Dendritic cell treated with granulocyte-macrophage colony-stimulating factor and Interleukin-4, amounts not matched to agents 40 ng/mL and 50 ng/mL, for 4 days (primary cell): Measurements from ENCODE around the gene FLT1.
A peak's percentile ranks its signal among the peaks of the same experiment; 100 is the strongest.

Source experiments
- H3K27ac Mint-ChIP-seq: one replicate; pipeline ENCODE4 v1.8.0; 2022; ENCODE audit warnings: mild to moderate bottlenecking, mixed read lengths
- H3K27me3 Mint-ChIP-seq: one replicate; pipeline ENCODE4 v1.8.0; 2022; ENCODE audit warnings: mild to moderate bottlenecking, mixed read lengths
- H3K36me3 Mint-ChIP-seq: one replicate; pipeline ENCODE4 v1.8.0; 2022; ENCODE audit warnings: low read depth, mixed read lengths
- H3K4me1 Mint-ChIP-seq: one replicate; pipeline ENCODE4 v1.8.0; 2022; ENCODE audit warnings: low read depth, mixed read lengths
- H3K4me3 Mint-ChIP-seq: one replicate; pipeline ENCODE4 v1.8.0; 2022; ENCODE audit warnings: mild to moderate bottlenecking, moderate library complexity, mixed read lengths
- H3K9me3 Mint-ChIP-seq: one replicate; pipeline ENCODE4 v1.8.0; 2022; ENCODE audit warnings: mixed read lengths
- intact Hi-C: fragments of 100-400 bp; cut with micrococcal nuclease; formaldehyde crosslinking; loops from one replicate; pipeline ENCODE4 v1.15.0; 2022

FLT1 gene

DNA sequence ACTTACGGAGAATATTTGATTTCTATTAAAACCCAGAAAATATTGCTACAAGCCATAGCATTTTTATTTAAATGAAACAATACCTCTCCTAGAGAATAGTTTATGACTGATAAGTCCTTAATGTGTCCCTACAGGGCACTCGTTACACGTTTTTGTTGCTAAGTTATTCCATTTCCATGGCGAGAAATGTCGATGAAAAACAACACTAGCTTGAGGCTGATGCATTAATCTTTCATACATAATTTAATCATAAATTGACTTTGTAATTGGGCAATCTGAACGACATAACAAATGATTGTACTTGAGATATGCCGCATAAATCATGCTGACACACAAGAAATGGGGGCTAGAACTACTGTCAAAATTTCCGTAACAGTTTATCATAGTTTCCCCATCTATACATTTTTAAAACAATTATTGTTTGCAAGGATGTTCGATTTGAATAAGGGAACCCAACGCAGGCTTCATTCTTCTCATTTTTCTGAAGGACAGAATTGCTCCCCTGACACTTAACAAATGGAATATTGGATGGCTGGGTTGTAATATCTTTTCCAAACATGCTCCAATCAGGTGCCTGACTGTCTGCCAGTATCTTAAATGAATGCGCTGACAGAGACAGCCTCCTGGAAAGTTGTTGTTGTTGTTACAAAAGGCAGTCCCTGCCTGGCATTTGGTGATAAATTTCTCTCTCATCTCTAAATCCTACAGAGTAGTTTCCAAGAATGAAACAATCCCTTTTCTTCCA is 61.9 kb downstream of the FLT1 start:
- H3K4me3 Mint-ChIP-seq = no peak overlapping the region

DNA sequence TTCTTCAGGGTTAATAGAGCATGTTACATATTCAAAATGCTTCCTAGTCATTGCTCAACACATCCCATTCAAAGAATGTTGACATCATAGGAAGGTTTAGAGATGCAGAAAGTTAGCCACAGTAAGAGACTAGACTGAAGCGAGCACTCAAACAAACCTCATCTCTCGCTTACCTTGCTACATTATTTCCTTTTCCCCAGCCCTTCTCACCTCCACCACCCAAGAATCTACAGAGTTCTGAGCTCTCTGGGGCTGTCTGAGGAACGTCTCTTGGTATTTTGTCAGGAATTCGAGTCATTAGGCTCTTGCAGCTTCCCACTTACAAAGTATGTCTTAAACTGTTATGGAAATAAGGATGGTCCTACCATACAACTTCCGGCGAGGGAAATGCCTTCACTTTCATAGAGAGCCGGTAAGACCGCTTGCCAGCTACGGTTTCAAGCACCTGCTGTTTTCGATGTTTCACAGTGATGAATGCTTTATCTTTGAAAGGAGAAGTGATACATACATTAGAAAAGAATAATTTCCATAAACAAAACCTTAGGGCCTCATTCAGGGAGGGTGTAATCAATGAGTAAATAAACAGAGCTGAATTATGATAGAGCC is 65.1 kb downstream of the FLT1 start:
- H3K36me3 Mint-ChIP-seq = peaks cover 22% of the 10 kb centered on the region
- no peak overlapping the region for H3K4me3 Mint-ChIP-seq
- H3K27ac Mint-ChIP-seq = no peak overlapping the region
- H3K27me3 Mint-ChIP-seq = peaks cover 27% of the 10 kb centered on the region
- H3K4me1 Mint-ChIP-seq = peaks cover 13% of the 10 kb centered on the region
- intact Hi-C loops = no loop called here
- no peaks in the 10 kb centered on the region for H3K9me3 Mint-ChIP-seq

More for the DNA sequence above, 61.9 kb downstream of the FLT1 start:
- Mint-ChIP-seq H3K27me3 (peaks cover 31% of the 10 kb centered on the region), H3K9me3 (no peaks in the 10 kb centered on the region), H3K4me1 (peaks cover 6% of the 10 kb centered on the region), H3K36me3 (peaks cover 7% of the 10 kb centered on the region), H3K27ac (no peak overlapping the region)
- intact Hi-C loops = no loop called here

DNA sequence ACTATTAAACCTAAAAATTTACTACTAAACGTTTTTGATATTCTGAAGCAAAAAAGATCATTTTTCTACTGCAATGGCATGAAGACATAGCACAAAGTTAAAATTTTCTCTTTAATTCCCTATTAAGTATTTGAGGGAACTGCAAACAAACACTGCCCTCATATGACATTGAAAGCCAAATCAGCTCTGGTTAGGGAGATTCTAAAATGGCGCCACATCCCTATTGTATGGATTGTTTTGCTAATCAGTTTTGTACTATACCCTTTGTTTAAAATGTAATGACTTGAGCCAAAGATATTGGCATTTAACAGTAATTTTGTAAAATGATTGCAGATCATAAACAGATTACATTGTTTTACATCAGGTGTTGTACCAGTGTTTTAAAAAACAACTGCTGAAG is 65.8 kb downstream of the FLT1 start:
- H3K27me3 Mint-ChIP-seq = peaks cover 22% of the 10 kb centered on the region
- no peak overlapping the region for H3K4me3 Mint-ChIP-seq
- H3K36me3 Mint-ChIP-seq = peaks cover 22% of the 10 kb centered on the region
- peaks cover 13% of the 10 kb centered on the region for H3K4me1 Mint-ChIP-seq
- no peaks in the 10 kb centered on the region for H3K9me3 Mint-ChIP-seq
- H3K27ac Mint-ChIP-seq = no peak overlapping the region
- intact Hi-C loops = no loop called here

DNA sequence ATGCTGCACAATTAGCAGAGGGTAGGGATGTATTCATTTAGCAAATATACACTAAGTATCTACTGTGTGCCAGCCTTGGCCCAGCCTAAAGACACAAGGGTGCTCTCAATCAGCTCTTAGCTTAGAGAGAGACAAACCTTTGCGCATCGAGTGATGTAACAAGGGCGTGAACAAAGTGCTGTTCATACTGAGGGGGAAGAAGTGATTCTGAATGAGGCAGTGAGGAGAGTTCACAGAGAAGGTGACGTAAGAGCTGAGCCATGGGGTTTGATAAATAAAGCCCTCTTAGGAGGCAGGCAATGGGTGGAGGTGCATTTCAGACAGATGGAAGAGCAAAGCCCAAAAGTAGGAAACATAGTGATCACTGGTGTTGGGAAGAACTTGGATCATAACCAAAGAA is 68.5 kb downstream of the FLT1 start:
- peaks cover 15% of the 10 kb centered on the region for H3K36me3 Mint-ChIP-seq
- intact Hi-C loops = no loop called here
- peaks cover 17% of the 10 kb centered on the region for H3K27me3 Mint-ChIP-seq
- no peak overlapping the region for H3K27ac Mint-ChIP-seq
- no peaks in the 10 kb centered on the region for H3K9me3 Mint-ChIP-seq
- no peak overlapping the region for H3K4me3 Mint-ChIP-seq
- H3K4me1 Mint-ChIP-seq = peaks cover 32% of the 10 kb centered on the region

DNA sequence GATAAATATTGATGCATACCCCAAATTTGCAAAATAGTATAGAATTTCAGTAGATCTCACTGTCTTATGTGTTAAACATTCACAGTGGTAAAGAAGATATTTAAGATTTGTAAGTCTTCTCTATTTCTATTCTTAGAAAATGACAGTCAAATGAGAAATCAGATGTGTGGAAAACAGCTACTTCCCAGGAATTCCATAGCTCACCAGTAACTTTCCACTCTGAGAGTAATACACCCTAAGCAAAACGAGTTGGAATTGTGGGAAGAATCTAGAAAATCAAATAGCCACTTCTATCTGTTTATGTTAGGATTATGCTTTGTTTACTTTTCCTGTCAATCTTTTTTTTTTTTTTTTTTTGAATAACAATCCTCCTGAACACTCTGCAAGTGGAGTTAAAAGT is 69.1 kb downstream of the FLT1 start:
- H3K9me3 Mint-ChIP-seq = no peaks in the 10 kb centered on the region
- peaks cover 38% of the 10 kb centered on the region for H3K4me1 Mint-ChIP-seq
- H3K27ac Mint-ChIP-seq = no peak overlapping the region
- intact Hi-C loops = no loop called here
- peaks cover 20% of the 10 kb centered on the region for H3K27me3 Mint-ChIP-seq
- no peak overlapping the region for H3K4me3 Mint-ChIP-seq
- peaks cover 15% of the 10 kb centered on the region for H3K36me3 Mint-ChIP-seq

DNA sequence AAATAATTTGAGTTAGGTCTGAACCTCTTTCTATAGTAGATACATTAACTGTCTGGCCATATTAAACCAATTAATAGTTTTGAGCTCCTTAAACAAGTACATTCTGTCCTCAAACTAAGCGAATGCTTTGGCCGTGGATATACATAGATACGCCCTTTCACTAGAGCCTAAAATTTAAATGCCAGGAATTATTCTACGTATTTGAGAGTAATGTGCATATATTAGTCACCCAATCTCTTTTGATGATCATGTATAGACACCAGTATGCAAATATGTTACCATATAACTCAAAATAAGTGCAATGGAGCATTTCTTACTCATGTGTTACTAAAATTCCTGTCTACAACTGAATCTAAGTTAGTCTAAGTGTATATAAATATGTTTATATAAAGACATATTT is 70.4 kb downstream of the FLT1 start:
- Mint-ChIP-seq H3K4me3 (no peak overlapping the region), H3K4me1 (peaks cover 37% of the 10 kb centered on the region), H3K9me3 (no peaks in the 10 kb centered on the region), H3K36me3 (peaks cover 15% of the 10 kb centered on the region), H3K27ac (no peak overlapping the region), H3K27me3 (peaks cover 31% of the 10 kb centered on the region)
- intact Hi-C loops = loop anchor here (5.0 kb wide), 1 partner anchor 43 kb away; no protein-coding TSS in a partner anchor

DNA sequence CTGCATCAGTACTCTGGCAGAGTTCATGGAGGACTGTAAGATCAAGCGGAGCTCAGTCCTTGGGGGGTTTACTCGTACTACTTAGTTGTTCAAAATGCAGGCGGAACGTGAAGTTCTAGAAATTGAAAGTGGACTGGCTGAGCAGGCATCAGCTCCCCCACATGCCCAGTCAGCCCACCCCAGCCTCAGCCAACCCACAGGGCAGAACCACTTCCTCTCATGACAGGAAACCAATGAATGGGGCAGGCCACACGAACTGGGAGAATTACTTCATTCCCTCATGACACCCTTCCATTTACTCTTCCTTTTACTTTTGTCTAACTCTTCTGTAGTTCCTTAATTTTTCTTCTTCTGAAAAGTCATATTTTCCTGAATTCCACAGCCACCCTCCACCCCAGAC is 71.9 kb downstream of the FLT1 start:
- Mint-ChIP-seq H3K4me3 (peak overlapping the region; percentile 50), H3K36me3 (peaks cover 20% of the 10 kb centered on the region), H3K9me3 (no peaks in the 10 kb centered on the region), H3K4me1 (peaks cover 36% of the 10 kb centered on the region), H3K27me3 (peaks cover 39% of the 10 kb centered on the region), H3K27ac (peak overlapping the region; percentile 78)
- intact Hi-C loops = loop anchor here (5.0 kb wide), 1 partner anchor 44 kb away; no protein-coding TSS in a partner anchor

DNA sequence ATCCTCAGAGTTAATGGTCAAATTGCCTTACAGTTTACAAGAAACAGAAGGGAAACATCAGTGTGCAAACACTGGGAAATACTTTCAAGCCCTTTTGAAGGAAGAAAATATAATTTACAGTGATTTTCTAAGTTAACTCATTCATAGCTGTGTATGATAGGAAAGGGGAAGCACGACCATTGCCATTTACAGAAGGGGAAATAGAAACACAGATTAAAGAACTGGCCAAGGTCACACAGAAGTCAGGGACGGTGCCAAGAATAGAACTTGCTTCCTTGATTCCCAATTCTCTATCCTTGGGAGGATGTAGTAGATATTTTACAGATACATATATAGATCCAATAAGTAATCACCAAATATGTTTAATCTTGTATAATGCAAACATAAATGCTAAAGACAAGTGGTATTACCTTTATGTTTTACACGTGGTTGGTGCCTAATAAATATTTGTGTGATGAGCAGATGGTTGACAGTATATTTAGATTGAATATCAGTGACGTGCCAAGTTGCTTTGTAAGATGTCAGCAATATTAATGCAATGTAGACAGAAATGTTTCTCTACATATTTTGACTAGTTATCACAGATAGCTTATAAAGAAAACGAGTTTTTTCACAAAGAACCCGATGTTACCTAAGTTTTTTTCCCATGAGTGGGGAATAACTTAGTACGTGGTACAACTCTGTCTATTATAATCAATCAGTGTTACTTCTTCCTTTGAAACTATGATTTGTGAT is 73.1 kb downstream of the FLT1 start:
- H3K4me1 Mint-ChIP-seq = peaks cover 36% of the 10 kb centered on the region
- H3K36me3 Mint-ChIP-seq = peaks cover 14% of the 10 kb centered on the region
- H3K4me3 Mint-ChIP-seq = no peak overlapping the region
- peak overlapping the region; percentile 78 for H3K27ac Mint-ChIP-seq
- H3K9me3 Mint-ChIP-seq = no peaks in the 10 kb centered on the region
- peaks cover 40% of the 10 kb centered on the region for H3K27me3 Mint-ChIP-seq
- intact Hi-C loops = loop anchor here (5.0 kb wide), 1 partner anchor 45 kb away; no protein-coding TSS in a partner anchor

DNA sequence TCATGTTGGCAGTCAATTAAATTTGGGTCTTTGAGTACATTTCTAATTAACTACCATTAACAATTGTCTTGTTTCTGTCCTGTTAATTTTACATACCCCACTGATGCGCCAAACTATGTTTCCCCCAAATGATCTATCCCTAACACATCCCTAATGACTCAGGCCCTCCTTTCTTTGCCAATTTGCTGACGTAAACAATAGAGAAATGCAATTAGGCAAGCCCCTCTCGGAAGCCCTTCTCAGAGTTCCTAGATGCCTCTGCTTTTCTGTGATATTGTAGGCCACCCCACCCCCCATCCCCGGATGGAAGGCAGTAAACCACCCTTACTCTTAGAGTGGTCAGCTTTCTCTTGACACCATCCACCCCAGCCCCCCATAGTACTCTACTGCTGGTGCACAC is 74.2 kb downstream of the FLT1 start:
- intact Hi-C loops = loop anchor here (5.0 kb wide), 1 partner anchor 47 kb away; no protein-coding TSS in a partner anchor

DNA sequence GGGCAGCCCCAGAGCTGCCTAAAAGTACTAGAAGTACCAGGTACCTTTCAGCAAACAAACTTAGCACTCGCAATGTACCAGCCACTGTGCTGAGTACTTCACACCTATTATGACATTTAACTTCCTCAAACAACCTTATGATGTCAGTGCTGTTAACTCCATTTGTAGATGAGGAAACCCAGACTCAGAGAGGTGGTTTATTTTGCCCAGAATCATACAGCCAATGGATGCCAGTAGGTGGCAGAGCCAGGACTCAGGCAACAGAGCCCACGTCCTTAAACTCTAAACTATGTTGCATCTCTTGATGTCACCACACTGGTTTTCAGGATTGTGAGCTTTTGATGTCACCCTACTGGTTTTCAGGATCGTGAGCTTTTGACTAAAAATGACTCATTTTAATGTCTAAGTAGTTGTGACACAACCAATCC is 78.9 kb downstream of the FLT1 start:
- intact Hi-C loops = no loop called here
- H3K9me3 Mint-ChIP-seq = no peaks in the 10 kb centered on the region
- H3K27me3 Mint-ChIP-seq = peaks cover 57% of the 10 kb centered on the region
- peaks cover 6% of the 10 kb centered on the region for H3K36me3 Mint-ChIP-seq
- no peak overlapping the region for H3K4me3 Mint-ChIP-seq
- H3K4me1 Mint-ChIP-seq = peaks cover 16% of the 10 kb centered on the region
- no peak overlapping the region for H3K27ac Mint-ChIP-seq

More for the DNA sequence above, 74.2 kb downstream of the FLT1 start:
- peaks cover 28% of the 10 kb centered on the region for H3K4me1 Mint-ChIP-seq
- H3K27me3 Mint-ChIP-seq = peaks cover 39% of the 10 kb centered on the region
- H3K9me3 Mint-ChIP-seq = no peaks in the 10 kb centered on the region
- no peak overlapping the region for H3K27ac Mint-ChIP-seq
- peaks cover 6% of the 10 kb centered on the region for H3K36me3 Mint-ChIP-seq
- no peak overlapping the region for H3K4me3 Mint-ChIP-seq

DNA sequence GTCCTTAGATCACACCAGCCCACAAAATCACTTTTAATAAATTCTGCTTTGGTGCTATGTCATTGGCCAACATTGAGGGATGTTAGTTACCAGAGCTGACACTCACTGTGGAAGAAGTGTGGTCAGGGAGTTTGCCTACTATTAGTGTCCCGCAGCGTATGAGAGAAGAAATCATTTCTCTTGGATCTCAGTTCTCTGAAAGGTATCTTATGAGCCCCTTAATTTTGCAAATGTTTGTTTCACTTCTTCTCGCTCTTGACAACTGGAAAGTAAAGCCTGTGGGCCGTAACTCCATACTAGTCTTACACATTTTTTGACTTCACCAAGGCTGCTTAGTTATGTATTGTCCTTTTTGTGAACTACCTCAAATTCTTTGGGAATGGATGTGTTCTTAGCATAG is 80.9 kb downstream of the FLT1 start:
- intact Hi-C loops = no loop called here
- no peak overlapping the region for H3K4me3 Mint-ChIP-seq
- no peaks in the 10 kb centered on the region for H3K9me3 Mint-ChIP-seq
- peaks cover 15% of the 10 kb centered on the region for H3K4me1 Mint-ChIP-seq
- peaks cover 6% of the 10 kb centered on the region for H3K36me3 Mint-ChIP-seq
- no peak overlapping the region for H3K27ac Mint-ChIP-seq
- peaks cover 62% of the 10 kb centered on the region for H3K27me3 Mint-ChIP-seq

DNA sequence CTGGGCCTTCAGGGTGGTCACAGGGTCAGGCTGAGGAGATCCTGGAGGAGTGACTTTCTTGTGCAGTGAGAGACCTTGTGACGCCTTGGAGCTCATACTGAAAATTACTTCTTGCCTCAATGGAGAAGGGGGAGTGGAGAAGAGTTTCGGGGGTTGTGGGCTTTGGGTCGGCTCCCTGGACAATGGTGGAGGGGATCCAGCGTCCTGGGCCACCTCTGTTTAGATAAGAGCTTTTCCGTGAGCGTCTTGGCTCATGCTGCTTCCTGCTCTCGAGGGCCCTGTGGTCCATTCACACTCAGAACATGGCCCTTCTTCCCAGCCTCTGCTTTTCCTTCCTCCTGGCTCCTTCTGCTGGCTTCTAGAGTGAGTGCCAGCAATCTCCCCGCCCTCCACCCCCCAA is 81.9 kb downstream of the FLT1 start:
- Mint-ChIP-seq H3K9me3 (no peaks in the 10 kb centered on the region), H3K27ac (no peak overlapping the region), H3K27me3 (peaks cover 63% of the 10 kb centered on the region), H3K36me3 (peaks cover under 1% of the 10 kb centered on the region), H3K4me1 (peaks cover 23% of the 10 kb centered on the region), H3K4me3 (no peak overlapping the region)
- intact Hi-C loops = no loop called here

DNA sequence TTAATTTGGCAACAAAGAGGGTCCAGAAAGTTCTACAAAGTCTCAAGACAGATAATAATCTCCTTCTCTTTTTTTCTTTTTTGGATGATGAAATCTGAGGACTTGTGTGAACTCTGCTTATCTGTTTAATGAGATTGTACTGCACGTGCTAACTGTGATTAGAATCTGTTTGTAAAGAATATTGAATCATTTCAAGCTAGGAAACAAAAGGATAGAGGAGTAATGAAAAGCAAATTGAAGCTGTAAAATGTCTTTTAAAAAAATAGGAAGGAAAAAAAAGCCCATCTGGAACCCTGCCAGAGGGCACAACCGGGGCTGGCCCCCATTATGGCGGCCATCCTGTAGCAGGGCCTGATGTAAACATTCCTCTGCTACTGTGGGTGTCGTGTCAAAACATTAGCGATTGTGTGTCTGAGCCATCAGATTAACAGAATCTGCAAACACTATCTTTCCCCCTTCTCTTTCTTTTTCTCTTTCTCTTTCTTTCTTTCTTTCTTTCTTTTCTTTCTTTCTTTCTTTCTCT is 83.0 kb downstream of the FLT1 start:
- intact Hi-C loops = no loop called here
- no peak overlapping the region for H3K4me3 Mint-ChIP-seq
- no peaks in the 10 kb centered on the region for H3K9me3 Mint-ChIP-seq
- peaks cover 24% of the 10 kb centered on the region for H3K4me1 Mint-ChIP-seq
- peaks cover 56% of the 10 kb centered on the region for H3K27me3 Mint-ChIP-seq
- H3K36me3 Mint-ChIP-seq = no peaks in the 10 kb centered on the region
- H3K27ac Mint-ChIP-seq = no peak overlapping the region

DNA sequence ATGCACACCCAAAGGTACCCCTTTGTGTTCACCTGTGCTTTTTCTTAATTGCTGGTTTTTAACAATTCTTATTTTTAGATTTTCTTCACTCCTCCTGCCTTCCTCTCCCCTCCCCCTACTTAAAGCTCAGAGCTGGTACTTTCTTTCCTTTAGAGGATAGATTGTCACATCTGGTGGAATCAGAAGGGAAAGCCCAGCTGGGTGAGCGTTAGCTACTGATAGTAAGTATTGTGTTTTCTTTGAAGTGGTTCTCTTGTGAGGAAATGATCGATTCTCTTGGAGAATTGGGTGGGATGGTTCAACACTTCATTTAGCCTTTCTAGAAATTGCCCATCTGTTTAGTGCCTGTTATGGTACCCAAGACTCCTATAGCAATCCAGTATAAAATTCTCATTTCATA is 84.8 kb downstream of the FLT1 start:
- no peaks in the 10 kb centered on the region for H3K9me3 Mint-ChIP-seq
- H3K27ac Mint-ChIP-seq = no peak overlapping the region
- no peak overlapping the region for H3K4me3 Mint-ChIP-seq

More for the DNA sequence above, 84.8 kb downstream of the FLT1 start:
- H3K36me3 Mint-ChIP-seq = no peaks in the 10 kb centered on the region
- peaks cover 28% of the 10 kb centered on the region for H3K4me1 Mint-ChIP-seq
- H3K27me3 Mint-ChIP-seq = peaks cover 54% of the 10 kb centered on the region
- intact Hi-C loops = no loop called here
